GM10266 (cell line): ENCODE results near the gene TBC1D14.
A peak's percentile ranks its signal among the peaks of the same experiment; 100 is the strongest.

ENCODE experiments used
- DNase-seq: peaks from one replicate; pipeline ENCODE4 v3.0.0; 2012; ENCODE audit errors: extremely low spot score
- TF ChIP-seq, protein P1 (sequence below): IDR thresholded peaks from 2 replicates; pipeline ENCODE4 v1.5.1; 2012; ENCODE audit warnings: mild to moderate bottlenecking, low read depth; ENCODE audit not compliant: control insufficient read depth, insufficient read depth; ENCODE audit errors: missing control alignments

Gene TBC1D14, protein sequence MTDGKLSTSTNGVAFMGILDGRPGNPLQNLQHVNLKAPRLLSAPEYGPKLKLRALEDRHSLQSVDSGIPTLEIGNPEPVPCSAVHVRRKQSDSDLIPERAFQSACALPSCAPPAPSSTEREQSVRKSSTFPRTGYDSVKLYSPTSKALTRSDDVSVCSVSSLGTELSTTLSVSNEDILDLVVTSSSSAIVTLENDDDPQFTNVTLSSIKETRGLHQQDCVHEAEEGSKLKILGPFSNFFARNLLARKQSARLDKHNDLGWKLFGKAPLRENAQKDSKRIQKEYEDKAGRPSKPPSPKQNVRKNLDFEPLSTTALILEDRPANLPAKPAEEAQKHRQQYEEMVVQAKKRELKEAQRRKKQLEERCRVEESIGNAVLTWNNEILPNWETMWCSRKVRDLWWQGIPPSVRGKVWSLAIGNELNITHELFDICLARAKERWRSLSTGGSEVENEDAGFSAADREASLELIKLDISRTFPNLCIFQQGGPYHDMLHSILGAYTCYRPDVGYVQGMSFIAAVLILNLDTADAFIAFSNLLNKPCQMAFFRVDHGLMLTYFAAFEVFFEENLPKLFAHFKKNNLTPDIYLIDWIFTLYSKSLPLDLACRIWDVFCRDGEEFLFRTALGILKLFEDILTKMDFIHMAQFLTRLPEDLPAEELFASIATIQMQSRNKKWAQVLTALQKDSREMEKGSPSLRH

DNA sequence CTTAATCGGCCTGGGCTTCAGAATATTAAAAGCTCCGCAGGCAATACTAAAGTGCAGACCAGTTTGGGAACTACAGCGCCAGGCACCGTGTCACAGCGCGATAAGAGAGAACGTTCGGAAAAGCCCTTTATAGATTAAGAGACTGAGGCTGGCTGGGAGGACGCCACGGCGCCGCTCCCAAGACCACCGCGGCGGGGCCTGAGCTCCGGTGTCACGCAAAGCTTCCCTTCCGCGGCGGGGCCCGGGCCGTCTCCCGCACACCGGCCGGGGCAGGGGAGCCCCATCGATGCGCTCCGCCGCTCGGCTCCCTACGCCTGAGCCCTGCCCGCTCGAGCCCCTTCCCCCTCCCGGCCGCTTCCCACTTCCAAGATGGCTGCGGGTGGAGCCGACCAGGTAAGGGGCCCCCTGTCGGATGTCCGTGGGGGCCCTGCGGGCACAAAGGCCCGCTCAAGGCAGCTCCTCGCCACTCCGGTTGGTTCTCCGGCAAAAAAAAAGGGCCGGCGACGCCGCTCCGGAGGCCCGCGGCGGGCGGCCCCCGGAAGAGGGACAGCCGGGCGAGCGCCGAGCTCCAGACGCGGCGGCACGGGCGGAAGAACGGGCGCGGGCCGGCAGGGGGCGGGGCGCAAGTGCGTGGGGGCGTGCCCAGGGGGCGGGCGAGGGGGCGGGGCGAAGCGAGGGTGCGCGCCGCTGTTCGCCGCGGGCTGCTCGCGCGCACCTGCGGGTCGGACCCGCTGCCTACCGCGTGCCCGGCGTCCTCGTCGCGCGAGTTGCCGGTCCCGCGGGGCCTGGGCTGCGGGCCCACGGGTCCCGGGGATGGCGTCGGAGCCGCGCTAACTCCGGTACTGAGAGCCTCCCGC lies at the start of gene TBC1D14:
Gene TBC1D14, plus strand, starts transcription at position 714 of the 857 bp plus-strand sequence. CDS start 13,564 bp downstream, outside the sequence.
- peak; percentile 98 for DNase-seq
- TF ChIP-seq, protein P1, sequence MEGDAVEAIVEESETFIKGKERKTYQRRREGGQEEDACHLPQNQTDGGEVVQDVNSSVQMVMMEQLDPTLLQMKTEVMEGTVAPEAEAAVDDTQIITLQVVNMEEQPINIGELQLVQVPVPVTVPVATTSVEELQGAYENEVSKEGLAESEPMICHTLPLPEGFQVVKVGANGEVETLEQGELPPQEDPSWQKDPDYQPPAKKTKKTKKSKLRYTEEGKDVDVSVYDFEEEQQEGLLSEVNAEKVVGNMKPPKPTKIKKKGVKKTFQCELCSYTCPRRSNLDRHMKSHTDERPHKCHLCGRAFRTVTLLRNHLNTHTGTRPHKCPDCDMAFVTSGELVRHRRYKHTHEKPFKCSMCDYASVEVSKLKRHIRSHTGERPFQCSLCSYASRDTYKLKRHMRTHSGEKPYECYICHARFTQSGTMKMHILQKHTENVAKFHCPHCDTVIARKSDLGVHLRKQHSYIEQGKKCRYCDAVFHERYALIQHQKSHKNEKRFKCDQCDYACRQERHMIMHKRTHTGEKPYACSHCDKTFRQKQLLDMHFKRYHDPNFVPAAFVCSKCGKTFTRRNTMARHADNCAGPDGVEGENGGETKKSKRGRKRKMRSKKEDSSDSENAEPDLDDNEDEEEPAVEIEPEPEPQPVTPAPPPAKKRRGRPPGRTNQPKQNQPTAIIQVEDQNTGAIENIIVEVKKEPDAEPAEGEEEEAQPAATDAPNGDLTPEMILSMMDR: no peak

DNA sequence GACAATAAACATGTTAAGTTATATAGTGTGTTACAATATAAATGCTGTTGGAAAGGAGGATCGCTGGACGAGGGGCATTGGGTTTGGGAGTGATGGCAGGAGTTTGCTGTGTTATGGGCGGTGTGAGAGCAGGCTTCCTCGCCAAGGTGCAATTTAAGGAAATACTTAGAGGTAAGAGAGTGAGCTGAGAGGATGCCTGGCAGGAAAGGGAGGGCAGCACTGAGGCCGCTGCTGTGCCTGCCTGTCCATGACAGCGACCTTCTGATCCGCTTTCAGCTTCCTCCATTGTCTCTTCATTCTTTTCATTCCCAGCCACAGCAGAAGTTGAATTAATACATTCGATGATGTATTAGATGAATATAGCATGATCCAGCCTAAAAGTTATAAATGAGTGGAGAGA lies 41.2 kb upstream of the TBC1D14 start:
- DNase-seq: no peak
- TF ChIP-seq, protein P1: no peak

DNA sequence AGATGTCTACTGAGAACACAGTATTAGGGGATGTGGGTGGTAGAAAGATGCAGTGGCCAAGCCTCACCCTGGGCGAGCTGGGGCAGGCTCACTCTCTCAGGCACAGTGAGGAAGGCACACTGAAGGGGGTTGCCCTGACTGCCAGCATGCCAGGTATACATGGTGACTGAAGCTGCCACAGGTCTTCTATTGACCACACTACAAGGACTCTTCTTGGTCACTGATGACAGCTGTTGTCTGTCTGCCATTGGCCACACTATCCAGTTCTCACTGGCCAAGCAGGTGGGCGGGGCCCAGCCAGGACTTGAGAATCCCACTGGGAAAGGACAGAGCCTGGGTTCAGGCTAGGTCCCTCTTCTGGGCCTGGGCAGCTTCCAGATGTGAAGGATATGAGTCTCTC lies 39.7 kb upstream of the TBC1D14 start:
- TF ChIP-seq, protein P1: no peak
- DNase-seq: no peak

DNA sequence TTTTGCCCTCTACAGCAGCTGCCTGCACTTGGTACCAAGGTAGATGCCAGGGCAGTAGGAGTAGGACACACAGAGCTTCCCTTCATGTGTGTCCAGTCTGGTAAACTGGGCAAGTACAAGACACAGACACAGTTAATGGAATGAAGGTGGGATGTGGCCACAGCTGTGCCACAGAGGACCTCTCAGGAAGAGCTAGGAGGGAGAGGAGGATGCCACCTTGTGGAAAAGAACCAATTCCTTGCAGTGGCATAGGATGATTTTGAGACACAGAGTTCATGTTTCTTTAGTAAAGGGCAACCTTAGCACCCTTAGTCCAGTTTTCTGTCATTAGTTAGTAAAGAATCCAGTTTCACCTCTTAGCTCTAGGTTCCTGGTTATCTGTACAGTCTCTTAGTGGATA lies 36.3 kb upstream of the TBC1D14 start:
- DNase-seq: no peak
- TF ChIP-seq, protein P1: peak; percentile 20

DNA sequence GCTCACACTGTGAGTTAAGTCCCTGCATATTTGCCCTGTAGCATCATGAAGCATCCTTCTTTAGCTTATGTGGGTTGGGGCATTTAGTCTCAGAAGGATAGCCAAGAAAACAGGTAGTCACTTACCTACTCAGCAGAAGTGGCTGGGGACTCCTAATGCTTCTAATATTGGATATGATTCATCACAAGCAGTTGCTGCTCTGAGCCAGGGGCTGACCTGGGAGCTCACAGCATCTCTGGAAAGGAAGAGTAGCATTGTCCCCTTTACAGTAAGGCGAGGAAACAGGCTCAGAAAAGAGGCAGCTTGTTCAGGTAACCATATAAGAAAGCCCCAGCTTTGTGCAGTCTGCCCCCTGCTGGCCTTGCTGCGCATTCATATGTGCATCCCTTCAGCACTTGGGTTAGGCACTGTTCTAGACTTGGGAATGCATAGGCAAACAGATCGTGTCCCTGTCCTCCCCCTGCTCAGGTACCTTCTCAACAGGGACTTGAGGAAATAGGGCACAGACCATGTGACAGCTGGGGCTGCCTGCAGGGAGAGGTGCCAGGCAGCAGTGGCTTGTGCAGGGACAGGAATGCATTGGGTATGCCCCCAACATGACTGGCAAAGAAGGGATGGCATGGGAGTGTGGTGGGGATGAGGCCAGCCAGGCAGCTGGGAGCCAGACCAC lies 35.7 kb upstream of the TBC1D14 start:
- TF ChIP-seq, protein P1: peak; percentile 89
- DNase-seq: peak; percentile 69

DNA sequence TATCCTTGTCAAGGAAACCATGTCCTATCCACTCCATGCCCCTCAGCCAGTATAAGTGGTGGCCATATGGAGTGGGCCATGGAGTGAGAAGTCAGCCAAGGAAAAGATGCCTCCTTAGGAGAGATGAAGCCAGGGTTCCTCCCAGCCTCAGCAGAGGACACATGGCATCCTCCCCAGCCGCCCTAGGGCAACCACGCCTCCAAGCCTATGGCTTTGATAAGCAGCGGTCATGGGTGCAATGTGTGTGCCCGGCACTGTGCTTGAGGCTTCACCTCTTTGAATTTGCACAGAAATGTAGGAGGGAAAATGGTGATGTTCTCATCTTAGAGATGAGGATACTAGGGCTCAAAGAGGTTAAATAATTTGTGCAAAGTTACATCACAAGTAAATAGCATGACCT lies 34.6 kb upstream of the TBC1D14 start:
- DNase-seq: no peak
- TF ChIP-seq, protein P1: no peak
